ENCODE measurements around the gene VKORC1L1. TPM values are rescaled to one million over a fixed set of nuclear protein-coding genes. Genes with fewer than 3 reads are reported as not detected.
"Not testable (repeated sequence)": the region's sequence is repeated elsewhere in the genome, so short reads cannot be mapped to it uniquely, and the experiment has no call there.

The VKORC1L1 gene
- total RNA-seq, 1 experiment from 2014 or later = 36.8 TPM

DNA sequence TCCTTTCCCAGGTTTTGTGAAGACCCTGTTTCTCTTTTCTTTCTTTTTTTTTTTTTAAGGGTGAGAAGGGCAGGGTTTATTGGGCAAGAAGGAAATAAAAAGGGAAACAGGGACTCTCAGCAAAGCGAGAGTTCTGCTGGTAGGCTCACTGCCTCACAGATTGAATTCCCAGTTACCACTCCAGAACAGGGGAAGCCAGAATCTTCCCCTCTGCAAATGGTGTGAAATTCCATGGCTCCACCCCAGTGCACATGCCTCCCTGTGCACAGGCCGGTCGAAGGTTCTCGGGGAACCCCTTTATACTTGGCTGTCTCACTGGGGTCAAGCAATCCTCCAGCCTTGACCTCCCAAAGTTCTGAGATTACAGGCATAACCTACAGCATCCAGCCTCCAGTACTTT, 119.7 kb downstream of the VKORC1L1 start:
- no peaks in the 10 kb centered on the region for H3K36me3 ChIP-seq (ENCODE audit: insufficient read depth, low read length, poor library complexity, severe bottlenecking)
- no peaks in the 10 kb centered on the region for H3K4me1 ChIP-seq (ENCODE audit: insufficient read depth, low read length, poor library complexity, severe bottlenecking)
- TF ChIP-seq EZH2 (IDR thresholded peaks at IDR 0.05; ENCODE audit: borderline replicate concordance, low read depth, low read length, poor library complexity, severe bottlenecking) = no peak
- H3K9me3 ChIP-seq (ENCODE audit: low read depth, low read length, poor library complexity, severe bottlenecking) = no peaks in the 10 kb centered on the region
- no peak overlapping the region for H3K27ac ChIP-seq (ENCODE audit: low read depth, low read length, poor library complexity, severe bottlenecking)
- no peaks in the 10 kb centered on the region for H3K27me3 ChIP-seq (replicated peaks; ENCODE audit: insufficient read depth, low read depth, low read length, poor library complexity)
- CTCF ChIA-PET = no interaction called here
- intact Hi-C loops (cut with micrococcal nuclease; ENCODE audit: unreplicated experiment) = no loop called here
- no peak for DNase-seq (ENCODE audit: low spot score)
- no TSS peak for BruUV-seq (replicated peaks)
- H3K4me3 ChIP-seq (ENCODE audit: low read depth, low read length, poor library complexity, severe bottlenecking) = no peak overlapping the region
- POLR2A ChIA-PET (ENCODE audit: low non-redundant PET) = interaction anchor here (0.6 kb wide), 1 partner anchor 688 kb away, joined by 12 read pairs; no protein-coding TSS in a partner anchor

DNA sequence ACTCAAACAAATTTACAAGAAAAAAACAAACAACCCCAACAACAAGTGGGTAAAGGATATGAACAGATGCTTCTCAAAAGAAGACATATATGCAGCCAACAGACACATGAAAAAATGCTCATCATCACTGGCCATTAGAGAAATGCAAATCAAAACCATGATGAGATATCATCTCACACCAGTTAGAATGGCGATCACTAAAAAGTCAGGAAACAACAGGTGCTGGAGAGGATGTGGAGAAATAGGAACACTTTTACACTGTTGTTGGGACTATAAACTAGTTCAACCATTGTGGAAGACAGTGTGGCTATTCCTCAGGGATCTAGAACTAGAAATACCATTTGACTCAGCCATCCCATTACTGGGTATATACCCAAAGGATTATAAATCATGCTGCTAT, 122.1 kb downstream of the VKORC1L1 start:
- intact Hi-C loops (cut with micrococcal nuclease; ENCODE audit: unreplicated experiment); H3K27me3 ChIP-seq (replicated peaks; ENCODE audit: insufficient read depth, low read depth, low read length, poor library complexity); H3K27ac ChIP-seq (ENCODE audit: low read depth, low read length, poor library complexity, severe bottlenecking); BruUV-seq (replicated peaks); CTCF ChIA-PET; H3K4me3 ChIP-seq (ENCODE audit: low read depth, low read length, poor library complexity, severe bottlenecking); POLR2A ChIA-PET (ENCODE audit: low non-redundant PET); H3K9me3 ChIP-seq (ENCODE audit: low read depth, low read length, poor library complexity, severe bottlenecking); H3K36me3 ChIP-seq (ENCODE audit: insufficient read depth, low read length, poor library complexity, severe bottlenecking); DNase-seq (ENCODE audit: low spot score); H3K4me1 ChIP-seq (ENCODE audit: insufficient read depth, low read length, poor library complexity, severe bottlenecking): not testable (repeated sequence)

DNA sequence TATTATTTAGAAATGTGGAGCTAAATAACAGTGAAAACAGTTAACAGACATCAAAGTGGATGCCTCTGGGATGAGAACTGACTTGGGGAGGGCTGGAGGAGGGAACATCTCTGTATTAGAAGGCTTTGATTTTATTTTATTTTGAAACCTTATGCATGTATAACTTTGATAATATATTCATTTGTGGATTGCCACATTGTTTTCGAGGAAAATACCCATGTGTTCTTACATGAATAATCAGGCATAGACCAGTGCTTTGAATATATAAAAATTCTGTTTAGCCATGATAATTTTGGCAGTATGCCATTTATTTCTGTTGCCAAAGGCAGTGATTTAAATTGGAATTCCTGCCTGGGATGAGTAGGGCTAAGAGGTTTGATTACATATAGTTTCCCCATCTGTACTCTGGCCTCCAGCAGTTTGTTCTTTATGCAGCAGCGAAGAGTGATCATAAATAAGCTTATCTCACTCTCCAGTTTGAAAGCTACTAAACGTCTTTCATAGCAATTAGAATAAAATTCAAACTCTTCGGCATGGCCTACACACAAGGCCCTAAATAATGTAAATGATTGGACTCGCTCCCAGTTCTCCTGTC, 128.0 kb downstream of the VKORC1L1 start:
- intact Hi-C loops (cut with micrococcal nuclease; ENCODE audit: unreplicated experiment); H3K4me3 ChIP-seq (ENCODE audit: low read depth, low read length, poor library complexity, severe bottlenecking); H3K27ac ChIP-seq (ENCODE audit: low read depth, low read length, poor library complexity, severe bottlenecking); BruUV-seq (replicated peaks); H3K9me3 ChIP-seq (ENCODE audit: low read depth, low read length, poor library complexity, severe bottlenecking); H3K27me3 ChIP-seq (replicated peaks; ENCODE audit: insufficient read depth, low read depth, low read length, poor library complexity); CTCF ChIA-PET; POLR2A ChIA-PET (ENCODE audit: low non-redundant PET); DNase-seq (ENCODE audit: low spot score); H3K4me1 ChIP-seq (ENCODE audit: insufficient read depth, low read length, poor library complexity, severe bottlenecking); H3K36me3 ChIP-seq (ENCODE audit: insufficient read depth, low read length, poor library complexity, severe bottlenecking): not testable (repeated sequence)

DNA sequence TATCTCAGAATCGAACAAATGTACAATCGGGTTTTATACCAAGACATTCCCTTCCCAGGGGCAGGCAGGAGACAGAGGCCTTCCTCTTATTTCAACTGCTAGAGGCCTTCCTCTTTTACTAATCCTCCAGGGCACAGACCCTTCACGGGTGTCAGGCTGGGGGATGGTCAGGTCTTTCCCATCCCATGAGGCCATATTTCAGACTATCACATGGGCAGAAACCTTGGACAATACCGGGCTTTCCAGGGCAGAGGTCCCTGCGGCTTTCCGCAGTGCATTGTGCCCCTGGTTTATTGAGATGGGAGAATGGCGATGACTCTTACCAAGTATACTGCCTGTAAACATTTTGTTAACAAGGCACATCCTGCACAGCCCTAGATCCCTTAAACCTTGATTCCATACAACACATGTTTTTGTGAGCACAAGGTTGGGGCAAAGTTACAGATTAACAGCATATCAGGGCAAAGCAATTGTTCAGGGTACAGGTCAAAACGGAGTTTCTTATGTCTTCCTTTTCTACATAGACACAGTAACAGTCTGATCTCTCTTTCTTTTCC, 132.3 kb downstream of the VKORC1L1 start:
- intact Hi-C loops (cut with micrococcal nuclease; ENCODE audit: unreplicated experiment); DNase-seq (ENCODE audit: low spot score); H3K27me3 ChIP-seq (replicated peaks; ENCODE audit: insufficient read depth, low read depth, low read length, poor library complexity); H3K27ac ChIP-seq (ENCODE audit: low read depth, low read length, poor library complexity, severe bottlenecking); BruUV-seq (replicated peaks); H3K4me3 ChIP-seq (ENCODE audit: low read depth, low read length, poor library complexity, severe bottlenecking); POLR2A ChIA-PET (ENCODE audit: low non-redundant PET); H3K36me3 ChIP-seq (ENCODE audit: insufficient read depth, low read length, poor library complexity, severe bottlenecking); H3K9me3 ChIP-seq (ENCODE audit: low read depth, low read length, poor library complexity, severe bottlenecking): not testable (repeated sequence)
- H3K4me1 ChIP-seq (ENCODE audit: insufficient read depth, low read length, poor library complexity, severe bottlenecking) = peaks cover 29% of the 10 kb centered on the region
- CTCF ChIA-PET = interaction anchor here (0.6 kb wide), 1 partner anchor 25 kb away, joined by 6 read pairs; no protein-coding TSS in a partner anchor

GRCh38 chr7:66007232-66007631, 134.4 kb downstream of the VKORC1L1 start:
- H3K9me3 ChIP-seq (ENCODE audit: low read depth, low read length, poor library complexity, severe bottlenecking) = no peaks in the 10 kb centered on the region
- peaks cover 29% of the 10 kb centered on the region for H3K4me1 ChIP-seq (ENCODE audit: insufficient read depth, low read length, poor library complexity, severe bottlenecking)
- ChIA-PET CTCF (no interaction called here), POLR2A (ENCODE audit: low non-redundant PET) (no interaction called here)
- H3K27me3 ChIP-seq (replicated peaks; ENCODE audit: insufficient read depth, low read depth, low read length, poor library complexity) = no peaks in the 10 kb centered on the region
- TF ChIP-seq EZH2 (IDR thresholded peaks at IDR 0.05; ENCODE audit: borderline replicate concordance, low read depth, low read length, poor library complexity, severe bottlenecking) (no peak), CTCF (conservative IDR thresholded peaks at IDR 0.05; ENCODE audit: low read depth, low read length) (no peak)
- intact Hi-C loops (cut with micrococcal nuclease; ENCODE audit: unreplicated experiment) = no loop called here
- peak overlapping the region; percentile 52 for H3K27ac ChIP-seq (ENCODE audit: low read depth, low read length, poor library complexity, severe bottlenecking)
- peak; percentile 69 for DNase-seq (ENCODE audit: low spot score)
- no TSS peak for BruUV-seq (replicated peaks)
- no peaks in the 10 kb centered on the region for H3K36me3 ChIP-seq (ENCODE audit: insufficient read depth, low read length, poor library complexity, severe bottlenecking)
- H3K4me3 ChIP-seq (ENCODE audit: low read depth, low read length, poor library complexity, severe bottlenecking) = no peak overlapping the region
